ENCODE data around the gene MROH8.
A peak's percentile ranks its signal among the peaks of the same experiment; 100 is the strongest.

MROH8 gene

DNA sequence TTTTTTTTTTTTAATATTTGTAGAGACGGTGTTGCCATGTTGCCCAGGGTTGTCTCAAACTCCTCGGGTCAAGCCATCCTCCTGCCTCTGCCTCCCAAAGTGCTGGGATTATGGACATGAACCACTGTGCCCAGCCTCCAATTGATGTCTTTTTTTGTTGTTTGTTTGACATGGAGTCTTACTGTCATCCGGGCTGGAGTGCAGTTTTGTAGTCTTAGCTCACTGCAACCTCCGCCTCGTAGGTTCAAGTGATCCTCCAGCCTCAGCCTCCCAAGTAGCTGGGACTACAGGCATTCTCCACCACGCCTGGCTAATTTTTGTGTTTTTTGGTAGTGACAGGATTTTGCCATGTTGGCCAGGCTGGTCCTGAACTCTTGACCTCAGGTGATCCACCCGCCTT lies 9.4 kb upstream of the MROH8 start:
- Histone ChIP-seq H3K4me1 (ENCODE audit: insufficient read depth, low read length) (peaks cover 6% of the 10 kb centered on the region), H3K27ac (ENCODE audit: low read length) (no peak overlapping the region), H2AFZ (ENCODE audit: low read depth, low read length) (no peak overlapping the region), H3K4me2 (ENCODE audit: insufficient read depth, low read length) (no peak overlapping the region), H3K79me2 (ENCODE audit: insufficient read depth, low read length) (peaks cover 96% of the 10 kb centered on the region), H3K36me3 (ENCODE audit: insufficient read depth, low read length) (peaks cover 84% of the 10 kb centered on the region), H3K4me3 (ENCODE audit: low read depth in 1 of 2, low read length in 2 of 2) (no peak overlapping the region), H3K27me3 (ENCODE audit: insufficient read depth, low read length, poor library complexity) (no peaks in the 10 kb centered on the region), H3K9ac (ENCODE audit: low read depth, low read length) (no peak overlapping the region), H4K20me1 (ENCODE audit: insufficient read depth, low read length) (peaks cover 70% of the 10 kb centered on the region), H3K9me3 (ENCODE audit: insufficient read depth, low read length, severe bottlenecking) (no peaks in the 10 kb centered on the region)
- no peak for DNase-seq
- no peak for ATAC-seq (ENCODE audit: insufficient read depth, low read depth)
- TF ChIP-seq EZH2 (IDR thresholded peaks at IDR 0.05; ENCODE audit: borderline replicate concordance, low read depth, low read length, severe bottlenecking) = no peak
- TF ChIP-seq, protein P1, sequence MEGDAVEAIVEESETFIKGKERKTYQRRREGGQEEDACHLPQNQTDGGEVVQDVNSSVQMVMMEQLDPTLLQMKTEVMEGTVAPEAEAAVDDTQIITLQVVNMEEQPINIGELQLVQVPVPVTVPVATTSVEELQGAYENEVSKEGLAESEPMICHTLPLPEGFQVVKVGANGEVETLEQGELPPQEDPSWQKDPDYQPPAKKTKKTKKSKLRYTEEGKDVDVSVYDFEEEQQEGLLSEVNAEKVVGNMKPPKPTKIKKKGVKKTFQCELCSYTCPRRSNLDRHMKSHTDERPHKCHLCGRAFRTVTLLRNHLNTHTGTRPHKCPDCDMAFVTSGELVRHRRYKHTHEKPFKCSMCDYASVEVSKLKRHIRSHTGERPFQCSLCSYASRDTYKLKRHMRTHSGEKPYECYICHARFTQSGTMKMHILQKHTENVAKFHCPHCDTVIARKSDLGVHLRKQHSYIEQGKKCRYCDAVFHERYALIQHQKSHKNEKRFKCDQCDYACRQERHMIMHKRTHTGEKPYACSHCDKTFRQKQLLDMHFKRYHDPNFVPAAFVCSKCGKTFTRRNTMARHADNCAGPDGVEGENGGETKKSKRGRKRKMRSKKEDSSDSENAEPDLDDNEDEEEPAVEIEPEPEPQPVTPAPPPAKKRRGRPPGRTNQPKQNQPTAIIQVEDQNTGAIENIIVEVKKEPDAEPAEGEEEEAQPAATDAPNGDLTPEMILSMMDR (IDR thresholded peaks at IDR 0.05; ENCODE audit: borderline replicate concordance, extremely low read depth, low read length, poor library complexity, severe bottlenecking) = no peak

DNA sequence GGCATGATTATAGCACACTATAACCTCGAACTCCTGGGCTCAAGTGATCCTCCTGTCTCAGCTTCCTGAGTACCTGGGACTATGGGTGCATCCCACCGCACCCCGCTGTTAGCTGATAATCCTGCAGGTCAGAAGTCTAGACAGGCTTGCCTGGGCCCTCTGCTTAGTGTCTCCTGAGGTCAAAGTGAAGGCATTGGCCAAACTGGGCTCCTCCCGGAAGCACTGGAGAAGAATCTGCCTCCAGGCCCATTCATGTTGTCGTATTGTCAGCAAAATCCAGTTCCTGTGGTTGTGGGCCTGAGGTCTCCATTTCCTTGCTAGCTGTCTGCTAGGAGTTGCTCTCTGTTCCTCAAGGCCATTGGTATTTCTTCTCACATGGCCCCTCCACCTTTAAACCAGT lies 6.3 kb upstream of the MROH8 start:
- ATAC-seq (ENCODE audit: insufficient read depth, low read depth) = no peak
- no peaks in the 10 kb centered on the region for H3K9me3 ChIP-seq (ENCODE audit: insufficient read depth, low read length, severe bottlenecking)
- no peak overlapping the region for H2AFZ ChIP-seq (ENCODE audit: low read depth, low read length)
- no peak for TF ChIP-seq EZH2 (IDR thresholded peaks at IDR 0.05; ENCODE audit: borderline replicate concordance, low read depth, low read length, severe bottlenecking)
- TF ChIP-seq, protein P1 (IDR thresholded peaks at IDR 0.05; ENCODE audit: borderline replicate concordance, extremely low read depth, low read length, poor library complexity, severe bottlenecking) = no peak
- 0 out of 2 replicates have a peak overlapping the region, but pooled peaks have one; percentile 9 for H3K4me2 ChIP-seq (ENCODE audit: insufficient read depth, low read length)
- H3K4me3 ChIP-seq (ENCODE audit: low read depth in 1 of 2, low read length in 2 of 2) = no peak overlapping the region
- no peak overlapping the region for H3K9ac ChIP-seq (ENCODE audit: low read depth, low read length)
- peaks cover 78% of the 10 kb centered on the region for H3K36me3 ChIP-seq (ENCODE audit: insufficient read depth, low read length)
- no peak overlapping the region for H3K27ac ChIP-seq (ENCODE audit: low read length)
- no peak for DNase-seq
- H3K4me1 ChIP-seq (ENCODE audit: insufficient read depth, low read length) = peaks cover 17% of the 10 kb centered on the region
- H3K27me3 ChIP-seq (ENCODE audit: insufficient read depth, low read length, poor library complexity) = no peaks in the 10 kb centered on the region
- peaks cover 63% of the 10 kb centered on the region for H4K20me1 ChIP-seq (ENCODE audit: insufficient read depth, low read length)
- peaks cover 96% of the 10 kb centered on the region for H3K79me2 ChIP-seq (ENCODE audit: insufficient read depth, low read length)

DNA sequence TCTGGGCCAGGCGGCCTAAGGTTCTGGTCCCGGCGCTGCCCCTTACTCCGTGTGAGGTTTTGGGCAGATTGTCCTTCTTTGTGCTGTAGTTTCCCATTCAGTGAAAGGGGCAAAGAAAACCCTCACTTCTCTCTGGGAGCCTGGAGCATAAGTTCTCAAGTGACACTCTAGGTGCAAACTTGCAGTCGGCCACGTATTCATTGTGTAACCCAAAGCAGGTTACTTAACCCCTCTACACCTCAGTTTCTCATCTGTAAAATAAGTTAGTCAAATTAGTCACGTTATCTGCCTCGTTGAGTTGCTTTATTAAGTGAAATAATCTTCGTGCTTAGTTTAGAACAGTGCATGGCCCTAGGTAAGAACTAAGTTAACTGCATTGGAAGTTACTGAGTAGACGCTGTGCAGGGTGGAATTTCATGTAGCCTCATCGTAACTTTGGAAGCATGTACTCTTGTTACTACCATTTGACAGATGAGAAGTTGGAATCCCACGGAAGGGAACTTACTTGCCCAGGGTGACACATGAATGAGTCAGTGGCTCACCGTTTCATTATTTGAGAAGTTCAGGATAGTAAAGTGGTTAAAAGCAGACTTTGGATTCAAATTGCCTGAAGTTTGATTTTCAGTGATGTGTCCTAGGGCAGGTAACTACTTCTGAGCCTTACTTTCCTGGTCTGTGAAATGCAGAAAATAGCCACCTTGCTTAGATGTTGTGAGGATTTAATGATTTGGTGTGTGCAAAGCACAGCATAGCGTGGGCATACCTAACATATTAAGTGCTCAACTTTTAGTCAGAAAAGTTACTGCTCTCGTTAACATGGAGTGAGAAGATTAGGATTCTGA lies 556 bp upstream of the MROH8 start:
- peak overlapping the region; percentile 100 for H3K27ac ChIP-seq (ENCODE audit: low read length)
- peaks cover 39% of the 10 kb centered on the region for H3K4me1 ChIP-seq (ENCODE audit: insufficient read depth, low read length)
- peak overlapping the region; percentile 69 to 83 for H3K4me3 ChIP-seq (ENCODE audit: low read depth in 1 of 2, low read length in 2 of 2)
- ATAC-seq (ENCODE audit: insufficient read depth, low read depth) = no peak
- peak overlapping the region; percentile 77 for H3K4me2 ChIP-seq (ENCODE audit: insufficient read depth, low read length)
- H3K36me3 ChIP-seq (ENCODE audit: insufficient read depth, low read length) = peaks cover 31% of the 10 kb centered on the region
- peak overlapping the region; percentile 88 for H2AFZ ChIP-seq (ENCODE audit: low read depth, low read length)
- TF ChIP-seq, protein P1 (IDR thresholded peaks at IDR 0.05; ENCODE audit: borderline replicate concordance, extremely low read depth, low read length, poor library complexity, severe bottlenecking) = no peak
- no peak for TF ChIP-seq EZH2 (IDR thresholded peaks at IDR 0.05; ENCODE audit: borderline replicate concordance, low read depth, low read length, severe bottlenecking)
- H4K20me1 ChIP-seq (ENCODE audit: insufficient read depth, low read length) = peaks cover 43% of the 10 kb centered on the region
- peaks cover 76% of the 10 kb centered on the region for H3K79me2 ChIP-seq (ENCODE audit: insufficient read depth, low read length)
- no peaks in the 10 kb centered on the region for H3K27me3 ChIP-seq (ENCODE audit: insufficient read depth, low read length, poor library complexity)
- no peak for DNase-seq
- H3K9me3 ChIP-seq (ENCODE audit: insufficient read depth, low read length, severe bottlenecking) = no peaks in the 10 kb centered on the region
- H3K9ac ChIP-seq (ENCODE audit: low read depth, low read length) = peak overlapping the region; percentile 91

Data from DND-41 (cell line).